Stimulated activated CD4-positive, alpha-beta T cell treated with anti-CD3 and anti-CD28 coated beads, Interleukin-12 subunit alpha, Interleukin-12 subunit beta, amount 100 ng/mL, for 4 hours (primary cell): ENCODE measurements around the gene MROH9.

Experiments used
- DNase-seq: peaks from one replicate; pipeline ENCODE4 v3.0.0-alpha.2; 2020

Gene MROH9

GRCh38 chr1:170967042-170967910 lies 31.9 kb downstream of the MROH9 start:
- no peak for DNase-seq

GRCh38 chr1:170970256-170970655 lies 34.9 kb downstream of the MROH9 start:
- no peak for DNase-seq

GRCh38 chr1:170978371-170978910 lies 43.1 kb downstream of the MROH9 start:
- no peak for DNase-seq

- no peak for DNase-seq
Measured at GRCh38 chr1:170985406-170985805, 50.1 kb downstream of the MROH9 start.

- no peak for DNase-seq
Measured at GRCh38 chr1:170986901-170987300, 51.6 kb downstream of the MROH9 start.

- no peak for DNase-seq
Measured at GRCh38 chr1:170987424-170987823, 52.1 kb downstream of the MROH9 start.

- DNase-seq: no peak
Measured at GRCh38 chr1:170993151-170993550, 57.8 kb downstream of the MROH9 start.

GRCh38 chr1:170993717-170994116 lies 58.4 kb downstream of the MROH9 start:
- DNase-seq: no peak

- no peak for DNase-seq
Measured at GRCh38 chr1:171014880-171015279, 79.5 kb downstream of the MROH9 start.

GRCh38 chr1:171017426-171017825 lies 82.1 kb downstream of the MROH9 start:
- no peak for DNase-seq

- DNase-seq: no peak
Measured at GRCh38 chr1:171019971-171020370, 84.6 kb downstream of the MROH9 start.

GRCh38 chr1:171032822-171033702 lies 97.7 kb downstream of the MROH9 start:
- no peak for DNase-seq

- no peak for DNase-seq
Measured at GRCh38 chr1:171037626-171038025, 102.3 kb downstream of the MROH9 start.

GRCh38 chr1:171038284-171038683 lies 103.0 kb downstream of the MROH9 start:
- DNase-seq: no peak

GRCh38 chr1:171048014-171048413 lies 112.7 kb downstream of the MROH9 start:
- no peak for DNase-seq

- no peak for DNase-seq
Measured at GRCh38 chr1:171052977-171053376, 117.6 kb downstream of the MROH9 start.

GRCh38 chr1:171055966-171056643 lies 120.8 kb downstream of the MROH9 start:
- no peak for DNase-seq

- DNase-seq: no peak
Measured at GRCh38 chr1:171061425-171062143, 126.2 kb downstream of the MROH9 start.

GRCh38 chr1:171062902-171063301 lies 127.6 kb downstream of the MROH9 start:
- no peak for DNase-seq

- DNase-seq: no peak
Measured at GRCh38 chr1:171075041-171075440, 139.7 kb downstream of the MROH9 start.

- DNase-seq: no peak
Measured at GRCh38 chr1:171081314-171081753, 146.0 kb downstream of the MROH9 start.

GRCh38 chr1:171081763-171082201 lies 146.4 kb downstream of the MROH9 start:
- DNase-seq: no peak
